GM12875 (cell line): ENCODE results near the gene DYNC1I1.

ENCODE experiments used
- H3K4me3 ChIP-seq: one replicate; pipeline ENCODE4 v1.5.1; 2011; ENCODE audit warnings: low read depth, low read length, control low read depth
- CTCF ChIP-seq: IDR thresholded peaks from 2 replicates; pipeline ENCODE4 v1.5.1; 2011; ENCODE audit warnings: low read depth, mild to moderate bottlenecking, control low read depth, inconsistent platforms, low read length, moderate library complexity, borderline replicate concordance; ENCODE audit not compliant: insufficient read depth

The DYNC1I1 gene

GRCh38 chr7:95805909-95806308 is 33.6 kb downstream of the DYNC1I1 start:
- no peak for TF ChIP-seq CTCF
- no peak overlapping the region for H3K4me3 ChIP-seq

- no peak for TF ChIP-seq CTCF
- no peak overlapping the region for H3K4me3 ChIP-seq
Measured at GRCh38 chr7:95808396-95808795, 36.0 kb downstream of the DYNC1I1 start.

GRCh38 chr7:95811846-95812445 is 39.6 kb downstream of the DYNC1I1 start:
- no peak overlapping the region for H3K4me3 ChIP-seq
- TF ChIP-seq CTCF = no peak

GRCh38 chr7:95814721-95815120 is 42.4 kb downstream of the DYNC1I1 start:
- no peak for TF ChIP-seq CTCF

GRCh38 chr7:95817866-95818640 is 45.7 kb downstream of the DYNC1I1 start:
- no peak for TF ChIP-seq CTCF
- no peak overlapping the region for H3K4me3 ChIP-seq

More at GRCh38 chr7:95814721-95815120, 42.4 kb downstream of the DYNC1I1 start:
- no peak overlapping the region for H3K4me3 ChIP-seq

- no peak for TF ChIP-seq CTCF
- H3K4me3 ChIP-seq = no peak overlapping the region
Measured at GRCh38 chr7:95820778-95821177, 48.4 kb downstream of the DYNC1I1 start.

- H3K4me3 ChIP-seq = no peak overlapping the region
- no peak for TF ChIP-seq CTCF
Measured at GRCh38 chr7:95822717-95823116, 50.4 kb downstream of the DYNC1I1 start.
